Neural cell (in vitro differentiated cells): ENCODE data around the gene SLC36A3. TPM values are rescaled to one million over a fixed set of nuclear protein-coding genes. Genes with fewer than 3 reads are reported as not detected.

Source experiments
- H2AFZ ChIP-seq: fragments of 200-600, 300-800 bp; sonication (generic), shearing (Covaris generic); 2 replicates; pipeline ENCODE4 v1.6.0; 2014; ENCODE audit warnings: low read depth, mild to moderate bottlenecking, antibody characterized with exemption, low read length, moderate library complexity
- H3F3A ChIP-seq: fragments of 200-600 bp; shearing (Covaris generic); 2 replicates; pipeline ENCODE4 v1.6.1; 2016; ENCODE audit warnings: mild to moderate bottlenecking, moderate library complexity, mixed read lengths, antibody characterized with exemption, low read length; ENCODE audit not compliant: insufficient read depth, poor library complexity, severe bottlenecking
- H3K27ac ChIP-seq: fragments of 200-600, 300-800 bp; sonication (generic), shearing (Covaris generic); 2 replicates; pipeline ENCODE4 v1.5.1; 2014; ENCODE audit warnings: mild to moderate bottlenecking, low read length, moderate library complexity
- H3K27me3 ChIP-seq: fragments of 300-800, 200-600 bp; sonication (generic), shearing (Covaris generic); 2 replicates; pipeline ENCODE4 v1.6.0; 2014; ENCODE audit warnings: mild to moderate bottlenecking, low read depth, low read length, moderate library complexity; ENCODE audit not compliant: insufficient read depth
- H3K36me3 ChIP-seq: fragments of 300-800, 200-600 bp; sonication (generic), shearing (Covaris generic); 2 replicates; pipeline ENCODE4 v1.5.1; 2014; ENCODE audit warnings: mild to moderate bottlenecking, antibody characterized with exemption, low read length, moderate library complexity; ENCODE audit not compliant: insufficient read depth
- H3K4me2 ChIP-seq: fragments of 300-800, 200-600 bp; sonication (generic), shearing (Covaris generic); 2 replicates; pipeline ENCODE4 v1.6.0; 2014; ENCODE audit warnings: mild to moderate bottlenecking, low read length
- H3K4me3 ChIP-seq: fragments of 300-800, 200-600 bp; sonication (generic), shearing (Covaris generic); 2 replicates; pipeline ENCODE4 v1.5.1; 2014; ENCODE audit warnings: mild to moderate bottlenecking, low read length, moderate library complexity
- H3K79me2 ChIP-seq: fragments of 200-600 bp; shearing (Covaris generic); replicated peaks from 2 replicates; pipeline ENCODE4 v1.6.0; 2014; ENCODE audit warnings: mild to moderate bottlenecking, low read length, moderate library complexity; ENCODE audit not compliant: insufficient read depth
- H3K9ac ChIP-seq: fragments of 300-800, 200-600 bp; sonication (generic), shearing (Covaris generic); 2 replicates; pipeline ENCODE4 v1.6.1; 2016; ENCODE audit warnings: mild to moderate bottlenecking, low read length, mixed read lengths
- H3K9me2 ChIP-seq: fragments of 200-600 bp; shearing (Covaris generic); 2 replicates; pipeline ENCODE4 v1.6.1; 2016; ENCODE audit warnings: mild to moderate bottlenecking, low read length, mixed read lengths; ENCODE audit not compliant: insufficient read depth
- H3K9me3 ChIP-seq: fragments of 200-600, 300-800 bp; sonication (generic), shearing (Covaris generic); 2 replicates; pipeline ENCODE4 v1.6.1; 2016; ENCODE audit warnings: mild to moderate bottlenecking, mixed run types, low read length, moderate library complexity, mixed read lengths
- H4K20me1 ChIP-seq: fragments of 200-600 bp; shearing (Covaris generic); 2 replicates; pipeline ENCODE4 v1.6.1; 2016; ENCODE audit warnings: mild to moderate bottlenecking, mixed run types; ENCODE audit not compliant: insufficient read depth
- EP300 ChIP-seq: fragments of 450-650 bp; conservative IDR thresholded peaks from 2 replicates; pipeline ENCODE4 v1.6.1; 2014; ENCODE audit warnings: antibody characterized with exemption, mild to moderate bottlenecking, moderate library complexity; ENCODE audit not compliant: poor library complexity, severe bottlenecking
- EZH2 ChIP-seq: fragments of 200-600, 300-800 bp; shearing (Covaris generic), sonication (generic); IDR thresholded peaks from 2 replicates; pipeline ENCODE4 v1.6.1; 2014; ENCODE audit warnings: antibody characterized with exemption, low read length, borderline replicate concordance, mild to moderate bottlenecking; ENCODE audit not compliant: insufficient read depth, poor library complexity, severe bottlenecking
- MXI1 ChIP-seq: fragments of 450-650 bp; conservative IDR thresholded peaks from 2 replicates; pipeline ENCODE4 v1.6.1; 2014; ENCODE audit warnings: antibody characterized with exemption, mild to moderate bottlenecking; ENCODE audit not compliant: poor library complexity, severe bottlenecking
- POLR2AphosphoS5 ChIP-seq: IDR thresholded peaks from 2 replicates; pipeline ENCODE4 v1.6.1; 2012
- RAD21 ChIP-seq: fragments of 450-650 bp; conservative IDR thresholded peaks from 2 replicates; pipeline ENCODE4 v1.6.1; 2014; ENCODE audit warnings: antibody characterized with exemption, mild to moderate bottlenecking, moderate library complexity
- SMC3 ChIP-seq: fragments of 450-650 bp; conservative IDR thresholded peaks from 2 replicates; pipeline ENCODE4 v1.6.1; 2014; ENCODE audit warnings: antibody characterized with exemption, mild to moderate bottlenecking, moderate library complexity; ENCODE audit not compliant: poor library complexity
- TAF1 ChIP-seq: IDR thresholded peaks from 2 replicates; pipeline ENCODE4 v1.6.1; 2012; ENCODE audit warnings: low read depth
- polyA plus RNA-seq: library from polyadenylated mRNA; depleted of rRNA; stranded (reverse); fragments of >200 nt; gene quantifications from 2 replicates; pipeline ENCODE4 v1.2.3, GENCODE V29; 2014
- TF ChIP-seq, protein P1 (sequence below): fragments of 450-650 bp; IDR thresholded peaks from 2 replicates; pipeline ENCODE4 v1.5.1; 2014; ENCODE audit warnings: antibody characterized with exemption, mild to moderate bottlenecking, moderate library complexity; ENCODE audit not compliant: poor library complexity, severe bottlenecking
- TF ChIP-seq, protein P2 (sequence below): IDR thresholded peaks from 2 replicates; pipeline ENCODE4 v1.6.1; 2012; ENCODE audit warnings: borderline replicate concordance

The SLC36A3 gene
- polyA plus RNA-seq, 1 donor from 2014 or later, result not detected

DNA sequence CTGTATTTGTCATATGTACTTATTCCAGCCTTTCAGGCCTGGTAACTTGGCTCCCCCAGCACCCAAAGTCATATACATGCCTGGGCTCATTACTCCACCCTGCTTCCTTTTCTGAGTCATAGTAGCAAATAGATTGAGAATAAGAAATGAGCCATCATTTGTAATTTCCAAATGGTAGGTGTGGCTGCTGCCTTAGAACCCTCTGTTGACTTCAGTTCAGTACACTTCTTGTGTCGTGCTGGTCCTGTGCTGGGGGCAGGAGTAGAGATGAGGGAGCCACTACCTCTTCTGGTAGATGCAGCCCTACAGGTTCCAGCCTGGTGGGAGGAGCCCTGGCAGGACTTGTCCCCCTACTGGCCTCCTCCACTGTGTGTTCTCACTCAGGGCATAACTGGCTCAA, 39.5 kb downstream of the SLC36A3 start:
- Histone ChIP-seq H3F3A (no peaks in the 10 kb centered on the region), H2AFZ (no peak overlapping the region), H4K20me1 (no peaks in the 10 kb centered on the region), H3K36me3 (no peaks in the 10 kb centered on the region), H3K4me2 (no peak overlapping the region), H3K9ac (no peak overlapping the region), H3K27me3 (no peaks in the 10 kb centered on the region), H3K9me2 (no peaks in the 10 kb centered on the region), H3K4me3 (no peak overlapping the region), H3K9me3 (no peaks in the 10 kb centered on the region), H3K27ac (no peak overlapping the region), H3K79me2 (no peaks in the 10 kb centered on the region)
- TF ChIP-seq TAF1, result no peak
- TF ChIP-seq, protein P1, sequence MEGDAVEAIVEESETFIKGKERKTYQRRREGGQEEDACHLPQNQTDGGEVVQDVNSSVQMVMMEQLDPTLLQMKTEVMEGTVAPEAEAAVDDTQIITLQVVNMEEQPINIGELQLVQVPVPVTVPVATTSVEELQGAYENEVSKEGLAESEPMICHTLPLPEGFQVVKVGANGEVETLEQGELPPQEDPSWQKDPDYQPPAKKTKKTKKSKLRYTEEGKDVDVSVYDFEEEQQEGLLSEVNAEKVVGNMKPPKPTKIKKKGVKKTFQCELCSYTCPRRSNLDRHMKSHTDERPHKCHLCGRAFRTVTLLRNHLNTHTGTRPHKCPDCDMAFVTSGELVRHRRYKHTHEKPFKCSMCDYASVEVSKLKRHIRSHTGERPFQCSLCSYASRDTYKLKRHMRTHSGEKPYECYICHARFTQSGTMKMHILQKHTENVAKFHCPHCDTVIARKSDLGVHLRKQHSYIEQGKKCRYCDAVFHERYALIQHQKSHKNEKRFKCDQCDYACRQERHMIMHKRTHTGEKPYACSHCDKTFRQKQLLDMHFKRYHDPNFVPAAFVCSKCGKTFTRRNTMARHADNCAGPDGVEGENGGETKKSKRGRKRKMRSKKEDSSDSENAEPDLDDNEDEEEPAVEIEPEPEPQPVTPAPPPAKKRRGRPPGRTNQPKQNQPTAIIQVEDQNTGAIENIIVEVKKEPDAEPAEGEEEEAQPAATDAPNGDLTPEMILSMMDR, result no peak

DNA sequence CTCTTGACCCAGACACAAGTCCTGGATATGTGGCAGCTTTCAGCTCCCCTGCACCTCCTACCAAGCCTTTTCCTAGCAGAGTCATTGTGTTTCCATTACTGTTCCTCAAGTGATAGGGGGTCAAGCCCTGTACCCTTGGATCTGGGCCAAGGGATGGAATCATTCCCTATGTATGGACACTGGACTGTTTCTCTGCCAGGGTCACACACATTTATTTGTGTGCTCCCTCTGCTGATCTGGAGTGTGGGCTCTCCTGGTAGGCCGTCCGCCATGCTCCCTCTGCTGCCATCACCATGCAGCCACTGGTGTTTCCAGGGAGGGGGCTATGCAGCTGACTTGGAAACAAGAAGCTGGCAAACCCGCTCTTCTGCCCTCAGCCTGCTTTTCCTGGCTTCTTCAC, 41.0 kb downstream of the SLC36A3 start:
- no peaks in the 10 kb centered on the region for H4K20me1 ChIP-seq
- H3K9ac ChIP-seq, result no peak overlapping the region
- no peaks in the 10 kb centered on the region for H3K36me3 ChIP-seq
- H3K4me2 ChIP-seq, result no peak overlapping the region
- no peak overlapping the region for H2AFZ ChIP-seq
- H3K9me2 ChIP-seq, result no peaks in the 10 kb centered on the region
- no peak overlapping the region for H3K27ac ChIP-seq
- TF ChIP-seq, protein P1, result no peak
- H3K4me3 ChIP-seq, result no peak overlapping the region
- H3K27me3 ChIP-seq, result no peaks in the 10 kb centered on the region
- H3K79me2 ChIP-seq, result no peaks in the 10 kb centered on the region
- no peaks in the 10 kb centered on the region for H3K9me3 ChIP-seq
- H3F3A ChIP-seq, result no peaks in the 10 kb centered on the region

DNA sequence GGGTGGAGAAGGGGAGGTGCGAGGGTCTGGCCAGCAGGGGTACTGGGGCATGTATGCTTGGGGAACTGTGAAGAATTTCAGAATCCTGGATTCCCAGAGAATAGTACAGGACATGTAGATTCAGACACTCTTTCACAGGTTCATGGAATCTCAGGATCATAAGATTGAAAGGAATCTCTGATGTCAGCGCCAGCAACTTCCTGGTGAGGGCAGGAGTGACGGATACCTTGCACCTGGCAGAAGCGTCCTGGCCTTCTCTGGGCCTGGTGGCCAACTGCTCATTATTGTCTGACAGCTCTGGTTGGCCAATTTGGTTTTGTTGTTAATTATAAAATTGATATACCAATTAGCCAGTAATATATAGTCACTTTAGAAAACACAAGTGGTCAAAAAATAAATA, 43.6 kb downstream of the SLC36A3 start:
- TF ChIP-seq RAD21 (no peak), SMC3 (no peak), POLR2AphosphoS5 (no peak), MXI1 (no peak), TAF1 (no peak), EZH2 (no peak), EP300 (no peak)
- TF ChIP-seq, protein P2, sequence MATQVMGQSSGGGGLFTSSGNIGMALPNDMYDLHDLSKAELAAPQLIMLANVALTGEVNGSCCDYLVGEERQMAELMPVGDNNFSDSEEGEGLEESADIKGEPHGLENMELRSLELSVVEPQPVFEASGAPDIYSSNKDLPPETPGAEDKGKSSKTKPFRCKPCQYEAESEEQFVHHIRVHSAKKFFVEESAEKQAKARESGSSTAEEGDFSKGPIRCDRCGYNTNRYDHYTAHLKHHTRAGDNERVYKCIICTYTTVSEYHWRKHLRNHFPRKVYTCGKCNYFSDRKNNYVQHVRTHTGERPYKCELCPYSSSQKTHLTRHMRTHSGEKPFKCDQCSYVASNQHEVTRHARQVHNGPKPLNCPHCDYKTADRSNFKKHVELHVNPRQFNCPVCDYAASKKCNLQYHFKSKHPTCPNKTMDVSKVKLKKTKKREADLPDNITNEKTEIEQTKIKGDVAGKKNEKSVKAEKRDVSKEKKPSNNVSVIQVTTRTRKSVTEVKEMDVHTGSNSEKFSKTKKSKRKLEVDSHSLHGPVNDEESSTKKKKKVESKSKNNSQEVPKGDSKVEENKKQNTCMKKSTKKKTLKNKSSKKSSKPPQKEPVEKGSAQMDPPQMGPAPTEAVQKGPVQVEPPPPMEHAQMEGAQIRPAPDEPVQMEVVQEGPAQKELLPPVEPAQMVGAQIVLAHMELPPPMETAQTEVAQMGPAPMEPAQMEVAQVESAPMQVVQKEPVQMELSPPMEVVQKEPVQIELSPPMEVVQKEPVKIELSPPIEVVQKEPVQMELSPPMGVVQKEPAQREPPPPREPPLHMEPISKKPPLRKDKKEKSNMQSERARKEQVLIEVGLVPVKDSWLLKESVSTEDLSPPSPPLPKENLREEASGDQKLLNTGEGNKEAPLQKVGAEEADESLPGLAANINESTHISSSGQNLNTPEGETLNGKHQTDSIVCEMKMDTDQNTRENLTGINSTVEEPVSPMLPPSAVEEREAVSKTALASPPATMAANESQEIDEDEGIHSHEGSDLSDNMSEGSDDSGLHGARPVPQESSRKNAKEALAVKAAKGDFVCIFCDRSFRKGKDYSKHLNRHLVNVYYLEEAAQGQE, result no peak
- TF ChIP-seq, protein P1, result no peak
- no peak overlapping the region for H3K4me2 ChIP-seq
- H3F3A ChIP-seq, result no peaks in the 10 kb centered on the region

More for the DNA sequence above, 43.6 kb downstream of the SLC36A3 start:
- Histone ChIP-seq H3K79me2 (no peaks in the 10 kb centered on the region), H4K20me1 (no peaks in the 10 kb centered on the region), H3K9ac (no peak overlapping the region), H3K27ac (no peak overlapping the region), H3K9me3 (no peaks in the 10 kb centered on the region), H3K36me3 (no peaks in the 10 kb centered on the region), H3K4me3 (no peak overlapping the region), H2AFZ (no peak overlapping the region), H3K27me3 (no peaks in the 10 kb centered on the region), H3K9me2 (no peaks in the 10 kb centered on the region)
